ENCODE measurements around the gene OR4K5.
"Not testable (repeated sequence)": the region's sequence is repeated elsewhere in the genome, so short reads cannot be mapped to it uniquely, and the experiment has no call there.

The OR4K5 gene

GRCh38 chr14:19941668-19942067 is 21.3 kb downstream of the OR4K5 start:
- no peak for DNase-seq (ENCODE audit: low read depth)
- no peak overlapping the region for H3K4me3 ChIP-seq (ENCODE audit: low read depth, low read length)
- TF ChIP-seq CTCF (IDR thresholded peaks at IDR 0.05; ENCODE audit: insufficient read depth, low read depth, low read length, missing control alignments) = no peak

GRCh38 chr14:19947413-19948090 is 27.1 kb downstream of the OR4K5 start:
- TF ChIP-seq CTCF (IDR thresholded peaks at IDR 0.05; ENCODE audit: insufficient read depth, low read depth, low read length, missing control alignments) = no peak
- DNase-seq (ENCODE audit: low read depth) = no peak
- no peak overlapping the region for H3K4me3 ChIP-seq (ENCODE audit: low read depth, low read length)

- DNase-seq (ENCODE audit: low read depth) = no peak
- TF ChIP-seq CTCF (IDR thresholded peaks at IDR 0.05; ENCODE audit: insufficient read depth, low read depth, low read length, missing control alignments) = no peak
- H3K4me3 ChIP-seq (ENCODE audit: low read depth, low read length) = no peak overlapping the region
Observed at GRCh38 chr14:19949218-19949617, 28.8 kb downstream of the OR4K5 start.

GRCh38 chr14:19969735-19970134 is 49.3 kb downstream of the OR4K5 start:
- not testable (repeated sequence) for H3K4me3 ChIP-seq (ENCODE audit: low read depth, low read length); DNase-seq (ENCODE audit: low read depth)

Data from GM12865 (cell line).